Neural cell (in vitro differentiated cells): Measurements from ENCODE around the gene GPR21.

Source experiments
- EP300 ChIP-seq: fragments of 450-650 bp; conservative IDR thresholded peaks from 2 replicates; pipeline ENCODE4 v1.6.1; 2014; ENCODE audit warnings: antibody characterized with exemption, mild to moderate bottlenecking, moderate library complexity; ENCODE audit not compliant: poor library complexity, severe bottlenecking
- EZH2 ChIP-seq: fragments of 200-600, 300-800 bp; shearing (Covaris generic), sonication (generic); IDR thresholded peaks from 2 replicates; pipeline ENCODE4 v1.6.1; 2014; ENCODE audit warnings: antibody characterized with exemption, low read length, borderline replicate concordance, mild to moderate bottlenecking; ENCODE audit not compliant: insufficient read depth, poor library complexity, severe bottlenecking
- POLR2AphosphoS5 ChIP-seq: IDR thresholded peaks from 2 replicates; pipeline ENCODE4 v1.6.1; 2012
- RAD21 ChIP-seq: fragments of 450-650 bp; conservative IDR thresholded peaks from 2 replicates; pipeline ENCODE4 v1.6.1; 2014; ENCODE audit warnings: antibody characterized with exemption, mild to moderate bottlenecking, moderate library complexity
- REST ChIP-seq: IDR thresholded peaks from 2 replicates; pipeline ENCODE4 v1.6.1; 2012; ENCODE audit warnings: borderline replicate concordance
- SMC3 ChIP-seq: fragments of 450-650 bp; conservative IDR thresholded peaks from 2 replicates; pipeline ENCODE4 v1.6.1; 2014; ENCODE audit warnings: antibody characterized with exemption, mild to moderate bottlenecking, moderate library complexity; ENCODE audit not compliant: poor library complexity
- TAF1 ChIP-seq: IDR thresholded peaks from 2 replicates; pipeline ENCODE4 v1.6.1; 2012; ENCODE audit warnings: low read depth
- TF ChIP-seq, protein P1 (sequence below): fragments of 450-650 bp; IDR thresholded peaks from 2 replicates; pipeline ENCODE4 v1.5.1; 2014; ENCODE audit warnings: antibody characterized with exemption, mild to moderate bottlenecking, moderate library complexity; ENCODE audit not compliant: poor library complexity, severe bottlenecking

DNA sequence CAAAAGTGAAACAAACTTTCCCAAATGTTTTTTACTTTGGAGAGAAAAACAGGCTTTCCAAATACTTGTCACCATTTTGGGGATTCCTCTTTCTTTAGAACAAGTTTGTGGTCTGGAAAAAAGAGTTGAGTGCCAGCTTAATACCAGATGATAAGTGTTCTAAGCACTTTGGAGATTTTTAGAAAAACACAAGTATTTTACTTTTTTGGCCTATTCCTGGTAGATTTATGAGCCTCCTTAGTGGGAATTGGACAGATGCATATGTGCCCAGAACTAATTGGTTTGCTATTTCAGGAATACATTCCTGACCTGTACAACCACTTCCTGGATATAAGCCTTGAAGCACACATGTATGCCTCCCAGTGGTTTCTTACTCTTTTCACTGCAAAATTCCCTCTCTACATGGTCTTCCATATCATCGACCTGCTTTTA lies 40.5 kb downstream of the GPR21 start:
- TF ChIP-seq, protein P1, sequence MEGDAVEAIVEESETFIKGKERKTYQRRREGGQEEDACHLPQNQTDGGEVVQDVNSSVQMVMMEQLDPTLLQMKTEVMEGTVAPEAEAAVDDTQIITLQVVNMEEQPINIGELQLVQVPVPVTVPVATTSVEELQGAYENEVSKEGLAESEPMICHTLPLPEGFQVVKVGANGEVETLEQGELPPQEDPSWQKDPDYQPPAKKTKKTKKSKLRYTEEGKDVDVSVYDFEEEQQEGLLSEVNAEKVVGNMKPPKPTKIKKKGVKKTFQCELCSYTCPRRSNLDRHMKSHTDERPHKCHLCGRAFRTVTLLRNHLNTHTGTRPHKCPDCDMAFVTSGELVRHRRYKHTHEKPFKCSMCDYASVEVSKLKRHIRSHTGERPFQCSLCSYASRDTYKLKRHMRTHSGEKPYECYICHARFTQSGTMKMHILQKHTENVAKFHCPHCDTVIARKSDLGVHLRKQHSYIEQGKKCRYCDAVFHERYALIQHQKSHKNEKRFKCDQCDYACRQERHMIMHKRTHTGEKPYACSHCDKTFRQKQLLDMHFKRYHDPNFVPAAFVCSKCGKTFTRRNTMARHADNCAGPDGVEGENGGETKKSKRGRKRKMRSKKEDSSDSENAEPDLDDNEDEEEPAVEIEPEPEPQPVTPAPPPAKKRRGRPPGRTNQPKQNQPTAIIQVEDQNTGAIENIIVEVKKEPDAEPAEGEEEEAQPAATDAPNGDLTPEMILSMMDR = no peak
- no peak for TF ChIP-seq POLR2AphosphoS5
- TF ChIP-seq EP300 = no peak
- TF ChIP-seq SMC3 = no peak
- no peak for TF ChIP-seq EZH2
- TF ChIP-seq RAD21 = no peak
- TF ChIP-seq REST = no peak
- no peak for TF ChIP-seq TAF1
